Testis (tissue), 2 donors: ENCODE measurements around the gene DISC1.

Source experiments
- POLR2A ChIP-seq: fragments of 450-650 bp; IDR thresholded peaks from one replicate; pipeline ENCODE4 v1.6.1; 2017; ENCODE audit warnings: antibody characterized with exemption, mild to moderate bottlenecking, moderate library complexity
- TF ChIP-seq, protein P1 (sequence below), 3 experiments: fragments of 450-650 bp in 2 of 3; fragments of 200-600 bp in 1 of 3; sonication (generic) in 1 of 3; IDR thresholded peaks; one replicate each; pipeline ENCODE4 v1.5.1; 2016 to 2019; ENCODE audit warnings: antibody characterized with exemption in 3 of 3, mild to moderate bottlenecking in 2 of 3, moderate library complexity in 1 of 3

DNA sequence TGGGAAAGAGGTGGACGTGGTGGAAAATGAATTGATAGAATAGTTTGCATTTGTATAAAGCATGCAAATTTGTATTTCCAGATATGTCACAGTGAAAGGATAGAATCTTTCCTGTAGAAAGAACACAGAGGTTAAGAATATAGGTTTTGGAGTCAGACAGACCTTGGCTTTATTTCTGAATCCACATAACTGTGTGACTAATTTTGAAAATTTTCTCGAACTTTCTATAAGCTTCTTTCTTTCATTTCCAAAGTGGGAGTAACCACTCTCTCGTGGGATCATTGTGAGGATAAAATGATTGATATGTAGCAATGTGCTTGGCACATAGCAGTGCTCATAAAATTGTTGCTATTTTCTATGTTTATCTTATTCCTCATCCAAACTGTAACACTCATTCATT, 108.8 kb downstream of the DISC1 start:
- TF ChIP-seq POLR2A = no peak
- TF ChIP-seq, protein P1, sequence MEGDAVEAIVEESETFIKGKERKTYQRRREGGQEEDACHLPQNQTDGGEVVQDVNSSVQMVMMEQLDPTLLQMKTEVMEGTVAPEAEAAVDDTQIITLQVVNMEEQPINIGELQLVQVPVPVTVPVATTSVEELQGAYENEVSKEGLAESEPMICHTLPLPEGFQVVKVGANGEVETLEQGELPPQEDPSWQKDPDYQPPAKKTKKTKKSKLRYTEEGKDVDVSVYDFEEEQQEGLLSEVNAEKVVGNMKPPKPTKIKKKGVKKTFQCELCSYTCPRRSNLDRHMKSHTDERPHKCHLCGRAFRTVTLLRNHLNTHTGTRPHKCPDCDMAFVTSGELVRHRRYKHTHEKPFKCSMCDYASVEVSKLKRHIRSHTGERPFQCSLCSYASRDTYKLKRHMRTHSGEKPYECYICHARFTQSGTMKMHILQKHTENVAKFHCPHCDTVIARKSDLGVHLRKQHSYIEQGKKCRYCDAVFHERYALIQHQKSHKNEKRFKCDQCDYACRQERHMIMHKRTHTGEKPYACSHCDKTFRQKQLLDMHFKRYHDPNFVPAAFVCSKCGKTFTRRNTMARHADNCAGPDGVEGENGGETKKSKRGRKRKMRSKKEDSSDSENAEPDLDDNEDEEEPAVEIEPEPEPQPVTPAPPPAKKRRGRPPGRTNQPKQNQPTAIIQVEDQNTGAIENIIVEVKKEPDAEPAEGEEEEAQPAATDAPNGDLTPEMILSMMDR (IDR thresholded peaks at IDR 0.05) = no peak
